HepG2 (cell line): Measurements from ENCODE around the gene ZFP64. TPM values are rescaled to one million over a fixed set of nuclear protein-coding genes. Genes with fewer than 3 reads are reported as not detected.

Experiments used
- ATAC-seq: fragments of 200-7000 bp; cut with Tn5 transposase; 3 replicates; pipeline ENCODE4 v1.9.1; 2020; ENCODE audit warnings: mild to moderate bottlenecking, moderate library complexity
- BruUV-seq: library from RNA; stranded (reverse); fragments of 400-500 nt; replicated peaks from 2 replicates; lab custom pipeline; 2021; lab: Mats Ljungman, UMichigan
- CTCF ChIA-PET: fragments of 300-600 bp; formaldehyde crosslinking; extraction: SDS; loops from one replicate; lab custom pipeline; 2021; ENCODE audit warnings: low total read pairs, inconsistent platforms, low intra/inter-chr PET ratio; lab: Yijun Ruan, JAX
- POLR2A ChIA-PET: fragments of 350-600 bp; sonication (Branson Sonifier 250); formaldehyde crosslinking; loops from one replicate; lab custom pipeline; 2020; ENCODE audit warnings: antibody characterized with exemption, inconsistent platforms; lab: Yijun Ruan, JAX
- DNase-seq: peaks from one replicate; pipeline ENCODE4 v3.0.0-alpha.2; 2015; ENCODE audit warnings: low spot score
- FAIRE-seq: peaks from 3 replicates; lab custom pipeline; 2011; peaks lifted over from hg19 to GRCh38; lab: Jason Lieb, UNC
- H2AFZ ChIP-seq: one replicate; pipeline ENCODE4 v1.6.1; 2011; ENCODE audit warnings: low read length, inconsistent platforms
- H3K27ac ChIP-seq: fragments of 300-600 bp; 3 replicates; pipeline ENCODE4 v1.8.0; 2011; ENCODE audit warnings: mixed run types, mild to moderate bottlenecking, mixed read lengths, low read length, inconsistent platforms; ENCODE audit not compliant: insufficient read depth; ENCODE audit errors: extremely low read length
- H3K27me3 ChIP-seq, 2 experiments: fragments of 200-600 bp in 1 of 2; 2 replicates in 1 of 2; 3 replicates in 1 of 2; pipeline versions ENCODE4 v1.6.0 to v1.8.0; 2011; ENCODE audit warnings: low read length in 2 of 2, mild to moderate bottlenecking in 2 of 2, moderate library complexity in 2 of 2, inconsistent platforms in 1 of 2; ENCODE audit not compliant: insufficient read depth in 2 of 2, control insufficient read depth in 1 of 2
- H3K36me3 ChIP-seq, 2 experiments: fragments of 200-600 bp in 1 of 2; replicated peaks in 1 of 2; 2 replicates in 1 of 2; 3 replicates in 1 of 2; pipeline versions ENCODE4 v1.5.1 to v1.8.0; 2011; ENCODE audit warnings: low read length in 2 of 2, inconsistent platforms in 1 of 2; ENCODE audit not compliant: insufficient read depth in 2 of 2, control insufficient read depth in 1 of 2
- H3K4me1 ChIP-seq: 2 replicates; pipeline ENCODE4 v1.5.1; 2012; ENCODE audit warnings: low read length, inconsistent platforms; ENCODE audit not compliant: insufficient read depth
- H3K4me2 ChIP-seq: 2 replicates; pipeline ENCODE4 v1.6.0; 2011; ENCODE audit warnings: low read depth, low read length, inconsistent platforms
- H3K4me3 ChIP-seq, 3 experiments: fragments of 200-600 bp in 1 of 3; sonication (generic), shearing (Covaris generic) in 1 of 3; replicated peaks in 1 of 3; 2 replicates each; pipeline ENCODE4 v1.5.1; 2011 to 2016; ENCODE audit warnings: low read length in 3 of 3, inconsistent platforms in 2 of 3, low read depth in 2 of 3, mild to moderate bottlenecking in 2 of 3, control low read depth in 1 of 3, mixed read lengths in 1 of 3; ENCODE audit not compliant: insufficient read depth in 1 of 3
- H3K79me2 ChIP-seq: one replicate; pipeline ENCODE4 v1.6.1; 2011; ENCODE audit warnings: low read length, inconsistent platforms; ENCODE audit not compliant: insufficient read depth
- H3K9ac ChIP-seq: 2 replicates; pipeline ENCODE4 v1.6.0; 2011; ENCODE audit warnings: mild to moderate bottlenecking, low read depth, low read length, inconsistent platforms; ENCODE audit not compliant: insufficient read depth
- H3K9me3 ChIP-seq: 2 replicates; pipeline ENCODE4 v1.5.1; 2012; ENCODE audit warnings: mild to moderate bottlenecking, low read length
- H4K20me1 ChIP-seq: 2 replicates; pipeline ENCODE4 v1.6.0; 2011; ENCODE audit warnings: inconsistent platforms, mild to moderate bottlenecking, low read length, moderate library complexity; ENCODE audit not compliant: insufficient read depth
- ATF6 ChIP-seq: sonication (generic); formaldehyde crosslinking; conservative IDR thresholded peaks from 2 replicates; pipeline ENCODE4 v1.4.0; 2020; ENCODE audit warnings: missing genetic modification reagents
- IRF2 ChIP-seq: IDR thresholded peaks from 2 replicates; pipeline ENCODE4 v1.6.1; 2018; ENCODE audit warnings: missing genetic modification reagents, missing compliant biosample characterization
- KMT2A ChIP-seq: sonication (generic); formaldehyde crosslinking; IDR thresholded peaks from 2 replicates; pipeline ENCODE4 v1.4.0; 2020; ENCODE audit warnings: missing genetic modification reagents
- ZBTB38 ChIP-seq: sonication (generic); formaldehyde crosslinking; IDR thresholded peaks from 2 replicates; pipeline ENCODE4 v1.5.1; 2020; ENCODE audit warnings: mild to moderate bottlenecking, missing genetic modification reagents
- ZNF431 ChIP-seq: sonication (generic); formaldehyde crosslinking; IDR thresholded peaks from 2 replicates; pipeline ENCODE4 v1.9.0; 2022; ENCODE audit warnings: missing genetic modification reagents, low read depth, mild to moderate bottlenecking, borderline replicate concordance
- ZNF543 ChIP-seq: sonication (generic); formaldehyde crosslinking; IDR thresholded peaks from 2 replicates; pipeline ENCODE4 v1.4.0; 2020; ENCODE audit warnings: mild to moderate bottlenecking, missing genetic modification reagents
- ZNF75D ChIP-seq: sonication (generic); formaldehyde crosslinking; IDR thresholded peaks from 2 replicates; pipeline ENCODE4 v1.8.1; 2023; ENCODE audit warnings: missing genetic modification reagents, mild to moderate bottlenecking, borderline replicate concordance
- ZNF788 ChIP-seq: sonication (generic); formaldehyde crosslinking; IDR thresholded peaks from 2 replicates; pipeline ENCODE4 v1.5.0; 2020; ENCODE audit warnings: mild to moderate bottlenecking, missing genetic modification reagents, borderline replicate concordance
- WGBS: methylation state at CpG from one replicate; pipeline ENCODE4 v1.1.6; 2017; ENCODE audit warnings: low lambda C conversion rate; 5-methylcytosine and 5-hydroxymethylcytosine counted together
- in situ Hi-C: cut with HindIII; loops from 2 replicates; pipeline ENCODE4 v1.10.0; 2017; ENCODE audit warnings: low pct_unique_long_range_greater_than_20kb; ENCODE audit not compliant: extremely low pct_ligation_motif_present
- intact Hi-C: fragments of 100-400 bp; cut with micrococcal nuclease; formaldehyde crosslinking; loops from one replicate; pipeline ENCODE4 v1.10.0; 2022; ENCODE audit not compliant: unreplicated experiment
- polyA plus RNA-seq, 8 experiments: library from polyadenylated mRNA; depleted of rRNA in 3 of 8; stranded (reverse) in 7 of 8; unstranded in 1 of 8; fragments of >200 nt; fragmentation: Illumina TruSeq in 4 of 8; extraction: Trizol in 4 of 8; gene quantifications; 2 replicates each; pipeline versions ENCODE4 v1.2.1 to v1.2.3, GENCODE V29; 2011 to 2016; ENCODE audit warnings: low read depth in 4 of 8, missing spikeins in 1 of 8, mixed read lengths in 1 of 8; ENCODE audit not compliant: insufficient read depth in 1 of 8
- total RNA-seq, 5 experiments: library from RNA; depleted of rRNA; stranded (reverse); fragments of >200 nt; fragmentation: Illumina TruSeq; extraction: Trizol; gene quantifications; 2 replicates each; pipeline ENCODE4 v1.2.3, GENCODE V29; 2016; ENCODE audit warnings: low read depth in 1 of 5
- TF ChIP-seq, protein P1 (sequence below): sonication (generic); formaldehyde crosslinking; IDR thresholded peaks from 2 replicates; pipeline ENCODE4 v1.5.0; 2020; ENCODE audit warnings: missing genetic modification reagents
- TF ChIP-seq, protein P2 (sequence below): sonication (generic); formaldehyde crosslinking; IDR thresholded peaks from 2 replicates; pipeline ENCODE4 v1.5.0; 2020; ENCODE audit warnings: missing genetic modification reagents

ZFP64 gene
- total and polyA plus RNA-seq, 2 of the 13 experiments (the other 11 are each of a cell fraction or from before 2014, with no cell fraction given), result 12.0 to 24.3 TPM

GRCh38 chr20:52130406-52130805, 61.2 kb downstream of the ZFP64 start:
- H3K27ac ChIP-seq, result no peak overlapping the region
- H3K4me1 ChIP-seq, result no peaks in the 10 kb centered on the region
- in situ Hi-C loops, result no loop called here
- 87% methylated on average over 5 of the region's 5 CpGs for WGBS
- ATAC-seq (no peak), DNase-seq (no peak), FAIRE-seq (no peak)
- intact Hi-C loops, result no loop called here
- ChIA-PET POLR2A (no interaction called here), CTCF (no interaction called here)
- no peaks in the 10 kb centered on the region for H3K27me3 ChIP-seq
- H3K4me2 ChIP-seq, result no peak overlapping the region
- H2AFZ ChIP-seq, result no peak overlapping the region
- H3K79me2 ChIP-seq, result no peaks in the 10 kb centered on the region
- no peaks in the 10 kb centered on the region for H3K9me3 ChIP-seq
- no peaks in the 10 kb centered on the region for H4K20me1 ChIP-seq
- no peak overlapping the region for H3K9ac ChIP-seq
- BruUV-seq, result no TSS peak
- H3K4me3 ChIP-seq, result no peak overlapping the region
- TF ChIP-seq IRF2 (CRISPR knock-in tag), result no peak
- TF ChIP-seq, protein P1, sequence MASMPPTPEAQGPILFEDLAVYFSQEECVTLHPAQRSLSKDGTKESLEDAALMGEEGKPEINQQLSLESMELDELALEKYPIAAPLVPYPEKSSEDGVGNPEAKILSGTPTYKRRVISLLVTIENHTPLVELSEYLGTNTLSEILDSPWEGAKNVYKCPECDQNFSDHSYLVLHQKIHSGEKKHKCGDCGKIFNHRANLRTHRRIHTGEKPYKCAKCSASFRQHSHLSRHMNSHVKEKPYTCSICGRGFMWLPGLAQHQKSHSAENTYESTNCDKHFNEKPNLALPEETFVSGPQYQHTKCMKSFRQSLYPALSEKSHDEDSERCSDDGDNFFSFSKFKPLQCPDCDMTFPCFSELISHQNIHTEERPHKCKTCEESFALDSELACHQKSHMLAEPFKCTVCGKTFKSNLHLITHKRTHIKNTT (CRISPR knock-in tag), result no peak
- TF ChIP-seq, all 625 proteins: peak for 0
- H3K36me3 ChIP-seq, result no peaks in the 10 kb centered on the region

GRCh38 chr20:52129611-52130010, 62.0 kb downstream of the ZFP64 start:
- Histone ChIP-seq H3K36me3 (no peaks in the 10 kb centered on the region), H3K79me2 (no peaks in the 10 kb centered on the region), H2AFZ (no peak overlapping the region), H4K20me1 (no peaks in the 10 kb centered on the region), H3K27me3 (no peaks in the 10 kb centered on the region)
- no TSS peak for BruUV-seq
- DNase-seq (no peak), FAIRE-seq (no peak)
- in situ Hi-C loops, result loop anchor here (10.0 kb wide), 1 partner anchor 255 kb away; no protein-coding TSS in a partner anchor
- TF ChIP-seq KMT2A (CRISPR knock-in tag) (no peak), ATF6 (no peak), ZNF431 (no peak), ZBTB38 (CRISPR knock-in tag) (no peak), ZNF75D (no peak), ZNF543 (CRISPR knock-in tag) (no peak), ZNF788 (CRISPR knock-in tag) (no peak)
- TF ChIP-seq, protein P2, sequence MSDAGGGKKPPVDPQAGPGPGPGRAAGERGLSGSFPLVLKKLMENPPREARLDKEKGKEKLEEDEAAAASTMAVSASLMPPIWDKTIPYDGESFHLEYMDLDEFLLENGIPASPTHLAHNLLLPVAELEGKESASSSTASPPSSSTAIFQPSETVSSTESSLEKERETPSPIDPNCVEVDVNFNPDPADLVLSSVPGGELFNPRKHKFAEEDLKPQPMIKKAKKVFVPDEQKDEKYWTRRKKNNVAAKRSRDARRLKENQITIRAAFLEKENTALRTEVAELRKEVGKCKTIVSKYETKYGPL (CRISPR knock-in tag), result no peak
- TF ChIP-seq, all 625 proteins: peak for 0
- ATAC-seq, result no peak
- WGBS, result 64% methylated on average over 5 of the region's 5 CpGs
- ChIA-PET CTCF (interaction anchor here (1.9 kb wide), 1 partner anchor 21 kb away, joined by 24 read pairs; no protein-coding TSS in a partner anchor), POLR2A (no interaction called here)
- Histone ChIP-seq H3K9me3 (no peaks in the 10 kb centered on the region), H3K4me3 (no peak overlapping the region), H3K27ac (no peak overlapping the region), H3K4me1 (no peaks in the 10 kb centered on the region), H3K4me2 (no peak overlapping the region), H3K9ac (no peak overlapping the region)
- intact Hi-C loops, result loop anchor here (5.0 kb wide), 1 partner anchor 113 kb away; no protein-coding TSS in a partner anchor
